Measurements from ENCODE around the gene METTL24.

The METTL24 gene

GRCh38 chr6:110395221-110395620, 37.1 kb upstream of the METTL24 start:
- no peak overlapping the region for H3K4me3 ChIP-seq (ENCODE audit: low read length)
- no peak for TF ChIP-seq CTCF (conservative IDR thresholded peaks at IDR 0.05; ENCODE audit: low read length)
- DNase-seq (ENCODE audit: low read depth): no peak

- no peak for DNase-seq (ENCODE audit: low read depth)
- no peak for TF ChIP-seq CTCF (conservative IDR thresholded peaks at IDR 0.05; ENCODE audit: low read length)
Measured at GRCh38 chr6:110394409-110394808, 36.3 kb upstream of the METTL24 start.

GRCh38 chr6:110392727-110393126, 34.6 kb upstream of the METTL24 start:
- TF ChIP-seq CTCF (conservative IDR thresholded peaks at IDR 0.05; ENCODE audit: low read length): no peak
- no peak overlapping the region for H3K4me3 ChIP-seq (ENCODE audit: low read length)
- no peak for DNase-seq (ENCODE audit: low read depth)

More at GRCh38 chr6:110394409-110394808, 36.3 kb upstream of the METTL24 start:
- H3K4me3 ChIP-seq (ENCODE audit: low read length): no peak overlapping the region

GRCh38 chr6:110390404-110390803, 32.3 kb upstream of the METTL24 start:
- TF ChIP-seq CTCF (conservative IDR thresholded peaks at IDR 0.05; ENCODE audit: low read length): no peak
- DNase-seq (ENCODE audit: low read depth): no peak
- no peak overlapping the region for H3K4me3 ChIP-seq (ENCODE audit: low read length)

DNA sequence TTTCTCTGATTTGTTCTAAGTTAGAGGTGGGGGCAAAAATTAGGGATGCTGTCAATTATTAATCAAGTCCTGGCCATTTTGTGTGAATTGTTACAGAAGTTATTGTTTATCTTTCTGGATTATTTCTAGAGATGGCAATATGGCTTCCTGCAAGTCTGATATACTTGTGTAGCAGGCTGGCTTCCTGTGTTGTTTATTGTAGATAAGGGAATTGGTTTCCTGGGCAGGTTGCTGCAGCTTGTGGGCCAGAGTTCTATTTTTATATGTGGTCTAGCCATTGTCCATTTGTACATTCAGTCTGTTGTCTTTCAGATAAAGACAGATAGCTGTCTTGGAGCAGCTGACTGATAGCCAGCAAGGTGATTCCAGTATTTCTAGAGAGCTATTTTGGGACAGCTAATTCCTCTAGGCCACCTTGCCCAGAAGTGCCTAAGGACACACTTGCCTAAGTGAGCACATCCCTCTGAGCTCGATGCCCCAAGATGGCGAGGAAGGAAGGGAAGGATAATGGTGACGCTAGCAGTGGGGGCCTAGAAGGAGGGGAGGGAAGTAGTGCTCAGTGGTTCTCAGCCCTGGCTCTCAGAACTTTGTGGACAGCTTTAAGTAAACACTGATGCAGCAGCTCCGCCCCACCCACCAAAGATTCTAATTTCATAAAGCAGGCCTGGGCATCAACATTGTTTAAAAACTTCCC, 31.7 kb upstream of the METTL24 start:
- DNase-seq (ENCODE audit: low read depth): no peak
- no peak for TF ChIP-seq CTCF (conservative IDR thresholded peaks at IDR 0.05; ENCODE audit: low read length)
- H3K4me3 ChIP-seq (ENCODE audit: low read length): no peak overlapping the region

DNA sequence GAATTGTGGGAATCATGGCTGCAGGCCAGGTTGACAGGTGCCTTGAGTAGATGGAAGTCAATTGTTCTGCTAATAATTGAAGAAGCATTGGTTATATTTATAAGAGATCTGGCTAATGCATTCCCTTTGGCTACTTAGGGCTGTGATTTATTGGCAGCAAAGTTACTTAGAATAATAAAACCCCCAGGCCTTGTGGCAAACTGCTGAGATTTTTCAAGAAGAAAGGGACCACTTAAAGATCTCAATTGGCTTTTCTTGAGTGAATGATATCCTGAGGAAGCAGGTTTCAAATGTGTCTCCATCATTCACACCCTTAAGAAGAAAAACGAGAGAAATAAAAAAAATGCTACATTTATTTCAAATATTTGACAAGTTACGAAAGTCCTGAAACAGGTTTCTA, 29.8 kb upstream of the METTL24 start:
- no peak for TF ChIP-seq CTCF (conservative IDR thresholded peaks at IDR 0.05; ENCODE audit: low read length)
- DNase-seq (ENCODE audit: low read depth): no peak

DNA sequence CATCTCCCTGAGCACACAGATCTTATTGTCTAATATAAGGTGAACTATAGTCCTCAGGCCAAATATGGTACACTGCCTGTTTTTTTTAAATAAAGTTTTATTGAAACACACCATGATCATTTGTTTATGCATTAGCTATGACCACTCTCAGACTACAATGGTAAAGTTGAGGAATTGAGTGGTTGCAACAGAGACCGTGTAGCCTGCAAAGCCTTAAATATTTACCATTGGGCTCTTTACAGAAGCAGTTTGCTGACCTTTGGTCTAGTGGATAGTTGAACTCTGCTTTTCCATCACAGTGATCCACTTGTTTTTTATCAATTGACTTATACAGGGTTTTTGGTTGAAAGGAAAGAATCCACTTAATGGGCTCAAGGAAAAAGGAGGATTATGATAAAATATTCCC, 27.3 kb upstream of the METTL24 start:
- H3K4me3 ChIP-seq (ENCODE audit: low read length): no peak overlapping the region
- no peak for DNase-seq (ENCODE audit: low read depth)
- TF ChIP-seq CTCF (conservative IDR thresholded peaks at IDR 0.05; ENCODE audit: low read length): no peak

More for the DNA sequence above, 29.8 kb upstream of the METTL24 start:
- no peak overlapping the region for H3K4me3 ChIP-seq (ENCODE audit: low read length)

Data from AG10803 (cell line).